Endothelial cell (in vitro differentiated cells): ENCODE data around the gene OTUB2. TPM values are rescaled to one million over a fixed set of nuclear protein-coding genes. Genes with fewer than 3 reads are reported as not detected.

Source experiments
- DNase-seq: peaks from one replicate; pipeline ENCODE4 v3.0.0; 2021; ENCODE audit warnings: low spot score
- H3K27ac Mint-ChIP-seq: one replicate; pipeline ENCODE4 v1.8.0; 2021; ENCODE audit warnings: mixed read lengths, inconsistent platforms; ENCODE audit not compliant: unreplicated experiment
- H3K27me3 Mint-ChIP-seq: one replicate; pipeline ENCODE4 v1.8.0; 2021; ENCODE audit warnings: mild to moderate bottlenecking, moderate library complexity, mixed read lengths, inconsistent platforms; ENCODE audit not compliant: unreplicated experiment
- H3K36me3 Mint-ChIP-seq: one replicate; pipeline ENCODE4 v1.8.0; 2021; ENCODE audit warnings: mild to moderate bottlenecking, low read depth, mixed read lengths, inconsistent platforms; ENCODE audit not compliant: unreplicated experiment
- H3K4me1 Mint-ChIP-seq: one replicate; pipeline ENCODE4 v1.8.0; 2021; ENCODE audit warnings: mild to moderate bottlenecking, mixed read lengths, inconsistent platforms; ENCODE audit not compliant: unreplicated experiment
- H3K4me3 Mint-ChIP-seq: one replicate; pipeline ENCODE4 v1.8.0; 2021; ENCODE audit warnings: mild to moderate bottlenecking, mixed read lengths, inconsistent platforms; ENCODE audit not compliant: unreplicated experiment
- H3K9me3 Mint-ChIP-seq: one replicate; pipeline ENCODE4 v1.8.0; 2021; ENCODE audit warnings: mixed read lengths, inconsistent platforms; ENCODE audit not compliant: unreplicated experiment
- total RNA-seq: library from RNA; stranded (reverse); fragmentation: NEBNext Ultra II Directional; extraction: Animal tissue kit (Norgen Biotek cat#: 25700); gene quantifications from one replicate; pipeline ENCODE4 v1.2.1, GENCODE V29; 2021; ENCODE audit not compliant: unreplicated experiment
- TF ChIP-seq, protein P1 (sequence below): fragments of 200-600 bp; sonication (generic); IDR thresholded peaks from one replicate; pipeline ENCODE4 v1.5.0; 2021; ENCODE audit warnings: antibody characterized with exemption; ENCODE audit not compliant: unreplicated experiment

The OTUB2 gene
- total RNA-seq, 1 donor from 2014 or later: 2.3 TPM

DNA sequence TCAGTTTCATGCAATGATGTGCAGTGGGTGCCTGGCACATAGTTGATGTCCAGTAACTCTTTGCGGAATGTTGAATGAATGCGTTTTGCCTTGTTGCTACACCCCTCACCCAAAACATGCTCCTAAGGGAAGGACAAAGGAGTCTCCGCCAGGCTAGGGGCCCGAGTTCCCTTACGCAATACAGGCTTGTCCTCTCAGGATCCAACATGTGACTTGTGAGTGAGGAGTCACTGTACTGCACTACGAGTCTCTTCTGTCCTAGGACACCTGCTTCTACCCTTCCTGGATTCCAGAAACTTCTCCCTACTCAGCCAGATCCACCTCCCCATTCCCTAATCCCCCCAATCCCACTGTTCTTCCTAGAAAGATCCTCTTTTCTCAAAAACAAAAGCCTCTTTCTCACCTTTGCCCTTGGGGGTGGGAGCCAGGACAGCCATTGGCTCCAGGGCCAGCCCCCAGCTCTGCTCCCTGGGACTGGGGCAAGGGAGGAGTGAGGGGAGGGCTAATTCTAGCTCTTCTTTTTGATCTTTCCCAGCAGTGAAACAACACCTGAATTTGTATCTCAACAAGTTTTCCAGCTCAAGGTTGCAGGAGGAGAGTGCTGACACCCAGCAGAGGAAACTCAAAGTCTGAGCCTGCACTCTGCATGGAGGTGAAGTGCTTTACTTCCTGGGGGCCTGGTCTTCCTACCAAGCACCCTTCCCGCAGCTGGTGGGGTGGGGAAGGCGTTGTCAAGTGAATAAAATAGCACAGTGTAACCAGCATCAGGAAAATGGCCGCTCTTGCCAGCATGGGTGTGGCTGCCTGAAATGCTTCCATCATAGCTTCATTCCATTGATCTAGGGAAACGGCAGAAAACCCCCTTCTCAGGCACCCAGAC is 3.4 kb upstream of the OTUB2 start:
- DNase-seq: no peak
- Mint-ChIP-seq H3K4me3 (no peak overlapping the region), H3K27ac (no peak overlapping the region), H3K36me3 (peaks cover 2% of the 10 kb centered on the region), H3K4me1 (no peaks in the 10 kb centered on the region), H3K9me3 (peaks cover 2% of the 10 kb centered on the region), H3K27me3 (peaks cover 6% of the 10 kb centered on the region)
- TF ChIP-seq, protein P1, sequence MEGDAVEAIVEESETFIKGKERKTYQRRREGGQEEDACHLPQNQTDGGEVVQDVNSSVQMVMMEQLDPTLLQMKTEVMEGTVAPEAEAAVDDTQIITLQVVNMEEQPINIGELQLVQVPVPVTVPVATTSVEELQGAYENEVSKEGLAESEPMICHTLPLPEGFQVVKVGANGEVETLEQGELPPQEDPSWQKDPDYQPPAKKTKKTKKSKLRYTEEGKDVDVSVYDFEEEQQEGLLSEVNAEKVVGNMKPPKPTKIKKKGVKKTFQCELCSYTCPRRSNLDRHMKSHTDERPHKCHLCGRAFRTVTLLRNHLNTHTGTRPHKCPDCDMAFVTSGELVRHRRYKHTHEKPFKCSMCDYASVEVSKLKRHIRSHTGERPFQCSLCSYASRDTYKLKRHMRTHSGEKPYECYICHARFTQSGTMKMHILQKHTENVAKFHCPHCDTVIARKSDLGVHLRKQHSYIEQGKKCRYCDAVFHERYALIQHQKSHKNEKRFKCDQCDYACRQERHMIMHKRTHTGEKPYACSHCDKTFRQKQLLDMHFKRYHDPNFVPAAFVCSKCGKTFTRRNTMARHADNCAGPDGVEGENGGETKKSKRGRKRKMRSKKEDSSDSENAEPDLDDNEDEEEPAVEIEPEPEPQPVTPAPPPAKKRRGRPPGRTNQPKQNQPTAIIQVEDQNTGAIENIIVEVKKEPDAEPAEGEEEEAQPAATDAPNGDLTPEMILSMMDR: no peak

DNA sequence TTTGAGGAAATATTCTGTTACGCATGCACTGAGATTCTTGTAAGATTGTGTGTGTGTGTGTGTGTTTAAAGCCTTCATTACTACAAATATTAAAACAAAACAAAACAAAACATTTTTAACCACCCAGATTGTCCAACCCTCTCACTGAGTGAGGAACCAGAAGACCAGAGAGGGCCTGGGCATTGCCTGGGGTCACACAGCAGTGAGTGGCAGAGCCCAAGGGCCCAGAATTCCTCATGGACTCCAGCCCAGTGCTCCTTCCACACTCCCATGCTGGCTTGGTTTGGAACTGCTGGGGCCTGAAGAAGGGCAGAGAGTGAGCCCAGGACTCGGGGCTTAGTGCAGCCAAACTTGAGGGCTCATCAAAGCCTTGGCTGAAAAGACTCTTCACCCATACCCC is 1.6 kb upstream of the OTUB2 start:
- DNase-seq: no peak
- TF ChIP-seq, protein P1: no peak
- Mint-ChIP-seq H3K4me1 (peaks cover 8% of the 10 kb centered on the region), H3K4me3 (no peak overlapping the region), H3K27ac (no peak overlapping the region), H3K27me3 (peaks cover 8% of the 10 kb centered on the region), H3K36me3 (no peaks in the 10 kb centered on the region), H3K9me3 (no peaks in the 10 kb centered on the region)

DNA sequence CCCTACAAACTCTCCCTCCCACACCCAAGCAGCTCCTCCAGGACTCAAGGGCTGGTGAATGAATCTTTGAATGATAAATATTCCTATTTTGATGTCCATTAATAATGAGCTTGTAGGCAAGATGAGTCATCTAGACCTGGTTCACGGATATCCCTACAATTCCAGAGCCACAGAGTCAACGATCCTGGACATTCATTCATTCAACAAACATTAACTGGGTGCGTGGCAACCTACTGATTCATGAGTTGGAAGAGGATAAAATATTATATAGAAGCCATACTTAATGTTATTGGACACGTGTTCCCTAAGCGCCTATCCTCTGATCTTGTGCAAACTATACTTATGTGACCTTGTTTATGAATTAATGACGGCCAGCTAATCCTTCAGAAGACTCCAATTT is 420 bp upstream of the OTUB2 start:
- H3K27me3 Mint-ChIP-seq: peaks cover 10% of the 10 kb centered on the region
- H3K27ac Mint-ChIP-seq: no peak overlapping the region
- H3K36me3 Mint-ChIP-seq: no peaks in the 10 kb centered on the region
- peak overlapping the region; percentile 86 for H3K4me3 Mint-ChIP-seq
- DNase-seq: no peak
- TF ChIP-seq, protein P1: no peak
- H3K4me1 Mint-ChIP-seq: peaks cover 8% of the 10 kb centered on the region
- no peaks in the 10 kb centered on the region for H3K9me3 Mint-ChIP-seq

DNA sequence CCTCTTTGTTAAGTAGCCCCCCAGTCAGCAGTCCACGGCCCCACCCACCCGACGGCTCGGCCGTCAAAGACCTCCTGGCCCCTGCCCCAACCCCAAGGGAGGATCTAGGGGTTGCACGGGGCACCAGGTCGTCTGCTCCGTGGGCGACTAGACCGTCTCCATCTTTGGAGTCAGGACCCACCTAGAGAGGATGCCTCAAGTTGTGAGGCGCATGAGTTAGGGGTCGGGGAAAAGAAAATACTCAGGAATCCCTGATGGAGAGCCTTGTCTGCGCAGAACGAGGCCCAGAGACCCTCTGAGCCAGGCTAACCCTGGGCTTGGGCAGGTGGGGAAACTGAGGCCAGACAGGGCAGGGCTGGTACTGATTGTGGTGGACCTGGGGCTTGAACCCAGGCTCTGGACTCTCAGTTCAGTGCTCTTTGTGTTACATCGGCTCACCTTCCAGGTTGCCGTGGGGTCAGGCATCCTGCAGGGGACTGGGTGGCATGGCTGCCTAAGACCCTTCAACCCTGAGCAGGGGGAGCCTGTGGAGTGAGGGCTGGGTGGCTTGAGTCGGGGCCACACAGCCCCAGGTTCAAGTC is 839 bp downstream of the OTUB2 start:
- Mint-ChIP-seq H3K36me3 (no peaks in the 10 kb centered on the region), H3K27ac (no peak overlapping the region), H3K4me3 (no peak overlapping the region), H3K27me3 (peaks cover 10% of the 10 kb centered on the region), H3K4me1 (peaks cover 8% of the 10 kb centered on the region), H3K9me3 (no peaks in the 10 kb centered on the region)
- TF ChIP-seq, protein P1: no peak
- no peak for DNase-seq
